CD4-positive, alpha-beta T cell treated with Interleukin-17A for 4 hours (primary cell): ENCODE results near the gene TANK.
A peak's percentile ranks its signal among the peaks of the same experiment; 100 is the strongest.
"Not testable (repeated sequence)": the region's sequence is repeated elsewhere in the genome, so short reads cannot be mapped to it uniquely, and the experiment has no call there.

ENCODE experiments used
- DNase-seq: peaks from one replicate; pipeline ENCODE4 v3.0.0-alpha.2; 2020; ENCODE audit warnings: mixed read lengths

TANK gene

GRCh38 chr2:161233858-161234431 lies 73.7 kb downstream of the TANK start:
- DNase-seq, result no peak

- DNase-seq, result no peak
Measured at GRCh38 chr2:161234627-161235026, 74.4 kb downstream of the TANK start.

- DNase-seq, result peak; percentile 62
Measured at GRCh38 chr2:161237392-161238264, 77.4 kb downstream of the TANK start.

GRCh38 chr2:161238265-161238559 lies 78.0 kb downstream of the TANK start:
- no peak for DNase-seq

- peak; percentile 76 for DNase-seq
Measured at GRCh38 chr2:161238560-161239325, 78.5 kb downstream of the TANK start.

- no peak for DNase-seq
Measured at GRCh38 chr2:161239326-161240109, 79.3 kb downstream of the TANK start.

- no peak for DNase-seq
Measured at GRCh38 chr2:161241894-161242293, 81.7 kb downstream of the TANK start.

GRCh38 chr2:161243312-161243711 lies 83.1 kb downstream of the TANK start:
- peak; percentile 14 for DNase-seq

- peak; percentile 21 for DNase-seq
Measured at GRCh38 chr2:161243905-161244304, 83.7 kb downstream of the TANK start.

- DNase-seq, result peak; percentile 70
Measured at GRCh38 chr2:161244387-161245260, 84.4 kb downstream of the TANK start.

GRCh38 chr2:161245261-161245553 lies 85.0 kb downstream of the TANK start:
- no peak for DNase-seq

- DNase-seq, result no peak
Measured at GRCh38 chr2:161245671-161246070, 85.4 kb downstream of the TANK start.

- DNase-seq, result no peak
Measured at GRCh38 chr2:161246281-161246680, 86.1 kb downstream of the TANK start.

- no peak for DNase-seq
Measured at GRCh38 chr2:161250864-161251436, 90.7 kb downstream of the TANK start.

GRCh38 chr2:161257123-161257952 lies 97.1 kb downstream of the TANK start:
- DNase-seq, result no peak

- DNase-seq, result no peak
Measured at GRCh38 chr2:161265874-161266273, 105.6 kb downstream of the TANK start.

GRCh38 chr2:161269111-161269510 lies 108.9 kb downstream of the TANK start:
- no peak for DNase-seq

GRCh38 chr2:161273038-161273760 lies 113.0 kb downstream of the TANK start:
- DNase-seq, result peak; percentile 43

- DNase-seq, result not testable (repeated sequence)
Measured at GRCh38 chr2:161278564-161279229, 118.5 kb downstream of the TANK start.
